Left ventricle myocardium inferior (tissue), 1 donor: ENCODE data around the gene SHC2. TPM values are rescaled to one million over a fixed set of nuclear protein-coding genes. Genes with fewer than 3 reads are reported as not detected.
A peak's percentile ranks its signal among the peaks of the same experiment; 100 is the strongest.
"Not testable (repeated sequence)": the region's sequence is repeated elsewhere in the genome, so short reads cannot be mapped to it uniquely, and the experiment has no call there.

ENCODE experiments used
- DNase-seq: peaks from one replicate; pipeline ENCODE4 v3.0.0-alpha.2; 2020
- H3K27ac ChIP-seq: fragments of 200-600 bp; replicated peaks from 2 replicates; pipeline ENCODE4 v1.8.0; 2021
- H3K27me3 ChIP-seq: fragments of 200-600 bp; 2 replicates; pipeline ENCODE4 v1.8.0; 2021; ENCODE audit warnings: low read depth
- H3K36me3 ChIP-seq: fragments of 200-600 bp; 2 replicates; pipeline ENCODE4 v1.8.0; 2021
- H3K4me1 ChIP-seq: fragments of 200-600 bp; 2 replicates; pipeline ENCODE4 v1.8.0; 2021
- H3K4me3 ChIP-seq: fragments of 200-600 bp; 2 replicates; pipeline ENCODE4 v1.8.0; 2021; ENCODE audit warnings: mild to moderate bottlenecking, moderate library complexity
- H3K9me3 ChIP-seq: fragments of 200-600 bp; replicated peaks from 2 replicates; pipeline ENCODE4 v1.8.0; 2021
- CTCF ChIP-seq: fragments of 200-600 bp; IDR thresholded peaks from 2 replicates; pipeline ENCODE4 v1.8.0; 2021; ENCODE audit warnings: antibody characterized with exemption, mild to moderate bottlenecking, borderline replicate concordance
- intact Hi-C: fragments of 100-400 bp; cut with micrococcal nuclease; formaldehyde crosslinking; loops from one replicate; pipeline ENCODE4 v1.11.0; 2022
- total RNA-seq: library from RNA; stranded (reverse); fragmentation: NEBNext Ultra II Directional; extraction: Animal tissue kit (Norgen Biotek cat#: 25700); gene quantifications from one replicate; pipeline ENCODE4 v1.2.1, GENCODE V29; 2021
- donor health status: DM: no; HTN: yes; CAD: no; lungs with severe emphysema.

Gene SHC2
- total RNA-seq, 1 donor from 2014 or later: 11.3 TPM

- H3K36me3 ChIP-seq: no peaks in the 10 kb centered on the region
- H3K4me1 ChIP-seq: no peaks in the 10 kb centered on the region
- no peak overlapping the region for H3K27ac ChIP-seq
- intact Hi-C loops: no loop called here
- H3K27me3 ChIP-seq: peaks cover 63% of the 10 kb centered on the region
- no peaks in the 10 kb centered on the region for H3K9me3 ChIP-seq
- DNase-seq: no peak
- H3K4me3 ChIP-seq: no peak overlapping the region
- no peak for TF ChIP-seq CTCF
Observed at GRCh38 chr19:387777-388176, 73.1 kb downstream of the SHC2 start.

GRCh38 chr19:386632-387301 lies 74.1 kb downstream of the SHC2 start:
- H3K4me1 ChIP-seq, intact Hi-C loops, DNase-seq, H3K27ac ChIP-seq, H3K9me3 ChIP-seq, H3K4me3 ChIP-seq, H3K36me3 ChIP-seq: not testable (repeated sequence)
- peaks cover 67% of the 10 kb centered on the region for H3K27me3 ChIP-seq

GRCh38 chr19:386189-386588 lies 74.6 kb downstream of the SHC2 start:
- intact Hi-C loops, H3K4me1 ChIP-seq, H3K4me3 ChIP-seq, DNase-seq, H3K9me3 ChIP-seq, H3K27ac ChIP-seq, H3K36me3 ChIP-seq: not testable (repeated sequence)
- H3K27me3 ChIP-seq: peaks cover 67% of the 10 kb centered on the region

GRCh38 chr19:384799-385169 lies 76.0 kb downstream of the SHC2 start:
- Histone ChIP-seq H3K36me3 (no peaks in the 10 kb centered on the region), H3K27ac (no peak overlapping the region), H3K4me3 (no peak overlapping the region), H3K27me3 (peaks cover 62% of the 10 kb centered on the region), H3K9me3 (no peaks in the 10 kb centered on the region), H3K4me1 (no peaks in the 10 kb centered on the region)
- DNase-seq: no peak
- no peak for TF ChIP-seq CTCF
- intact Hi-C loops: no loop called here

- peaks cover 56% of the 10 kb centered on the region for H3K27me3 ChIP-seq
- peak; percentile 77 for TF ChIP-seq CTCF
- intact Hi-C loops: no loop called here
- H3K9me3 ChIP-seq: no peaks in the 10 kb centered on the region
- no peaks in the 10 kb centered on the region for H3K4me1 ChIP-seq
- no peak for DNase-seq
- no peaks in the 10 kb centered on the region for H3K36me3 ChIP-seq
- H3K27ac ChIP-seq: no peak overlapping the region
- no peak overlapping the region for H3K4me3 ChIP-seq
Observed at GRCh38 chr19:383922-384798, 76.7 kb downstream of the SHC2 start.

GRCh38 chr19:383040-383439 lies 77.8 kb downstream of the SHC2 start:
- intact Hi-C loops: no loop called here
- DNase-seq: no peak
- H3K27ac ChIP-seq: no peak overlapping the region

GRCh38 chr19:382578-382977 lies 78.3 kb downstream of the SHC2 start:
- peaks cover 42% of the 10 kb centered on the region for H3K27me3 ChIP-seq
- H3K4me1 ChIP-seq, DNase-seq, H3K27ac ChIP-seq, H3K9me3 ChIP-seq, H3K36me3 ChIP-seq, H3K4me3 ChIP-seq, intact Hi-C loops: not testable (repeated sequence)

More at GRCh38 chr19:383040-383439, 77.8 kb downstream of the SHC2 start:
- no peak for TF ChIP-seq CTCF
- no peaks in the 10 kb centered on the region for H3K36me3 ChIP-seq
- H3K9me3 ChIP-seq: no peaks in the 10 kb centered on the region
- H3K4me1 ChIP-seq: no peaks in the 10 kb centered on the region
- H3K27me3 ChIP-seq: peaks cover 45% of the 10 kb centered on the region
- no peak overlapping the region for H3K4me3 ChIP-seq

GRCh38 chr19:381901-382300 lies 78.9 kb downstream of the SHC2 start:
- H3K27ac ChIP-seq, H3K36me3 ChIP-seq, intact Hi-C loops, H3K4me3 ChIP-seq, H3K4me1 ChIP-seq, H3K9me3 ChIP-seq, DNase-seq: not testable (repeated sequence)
- peaks cover 40% of the 10 kb centered on the region for H3K27me3 ChIP-seq

GRCh38 chr19:380618-381219 lies 80.1 kb downstream of the SHC2 start:
- H3K4me3 ChIP-seq, DNase-seq, H3K4me1 ChIP-seq, intact Hi-C loops, H3K27ac ChIP-seq, H3K36me3 ChIP-seq, H3K9me3 ChIP-seq: not testable (repeated sequence)
- peaks cover 41% of the 10 kb centered on the region for H3K27me3 ChIP-seq
